GM12878 (cell line): ENCODE results near the gene DOC2B. TPM values are rescaled to one million over a fixed set of nuclear protein-coding genes. Genes with fewer than 3 reads are reported as not detected.

Experiments
- ATAC-seq: fragments of 200-7000 bp; cut with Tn5 transposase; 3 replicates; pipeline ENCODE4 v1.9.1; 2020; ENCODE audit warnings: mild to moderate bottlenecking, moderate library complexity
- BruUV-seq: library from RNA; stranded (reverse); fragments of 400-500 nt; replicated peaks from 2 replicates; lab custom pipeline; 2021; lab: Mats Ljungman, UMichigan
- CTCF ChIA-PET: fragments of 300-600 bp; sonication (Branson Sonifier 250); formaldehyde crosslinking; extraction: SDS; loops from one replicate; lab custom pipeline; 2021; ENCODE audit warnings: inconsistent platforms; lab: Yijun Ruan, JAX
- POLR2A ChIA-PET: fragments of 350-600 bp; formaldehyde crosslinking; extraction: SDS; loops from one replicate; lab custom pipeline; 2021; ENCODE audit warnings: inconsistent platforms; lab: Charles Lee
- RAD21 ChIA-PET: fragments of 300-600 bp; sonication (Branson Sonifier 250); formaldehyde crosslinking; loops from one replicate; lab custom pipeline; 2023; ENCODE audit warnings: antibody characterized with exemption; ENCODE audit not compliant: unreplicated experiment; lab: Charles Lee
- SMC1A ChIA-PET: fragments of 300-600 bp; sonication (Branson Sonifier 250); formaldehyde crosslinking; loops from one replicate; lab custom pipeline; 2023; ENCODE audit not compliant: unreplicated experiment, uncharacterized antibody; lab: Charles Lee
- DNase-seq: peaks from one replicate; pipeline ENCODE4 v3.0.0-alpha.2; 2011; ENCODE audit warnings: low read depth, low spot score
- FAIRE-seq: peaks from 3 replicates; lab custom pipeline; 2011; peaks lifted over from hg19 to GRCh38; lab: Jason Lieb, UNC
- H2AFZ ChIP-seq: 2 replicates; pipeline ENCODE4 v1.6.0; 2011; ENCODE audit warnings: low read depth, low read length, control low read depth; ENCODE audit not compliant: control insufficient read depth
- H3K27ac ChIP-seq: 2 replicates; pipeline ENCODE4 v1.5.1; 2011; ENCODE audit warnings: control low read depth; ENCODE audit not compliant: control insufficient read depth, insufficient read depth
- H3K27me3 ChIP-seq, 2 experiments: replicated peaks in 1 of 2; 2 replicates each; pipeline versions ENCODE4 v1.6.0 to v1.6.1; 2011; ENCODE audit warnings: low read length in 1 of 2; ENCODE audit not compliant: control insufficient read depth in 2 of 2, insufficient read depth in 2 of 2
- H3K36me3 ChIP-seq, 2 experiments: 2 replicates each; pipeline ENCODE4 v1.5.1; 2011; ENCODE audit warnings: low read length in 1 of 2; ENCODE audit not compliant: control insufficient read depth in 2 of 2, insufficient read depth in 2 of 2
- H3K4me1 ChIP-seq: 2 replicates; pipeline ENCODE4 v1.6.1; 2011; ENCODE audit warnings: mild to moderate bottlenecking, low read length, moderate library complexity, mixed read lengths; ENCODE audit not compliant: control insufficient read depth, insufficient read depth
- H3K4me2 ChIP-seq: 2 replicates; pipeline ENCODE4 v1.6.0; 2011; ENCODE audit warnings: control low read depth; ENCODE audit not compliant: control insufficient read depth, insufficient read depth
- H3K4me3 ChIP-seq: fragments of 200-600 bp; sonication (generic); 2 replicates; pipeline ENCODE4 v1.5.1; 2016
- H3K79me2 ChIP-seq: 2 replicates; pipeline ENCODE4 v1.6.0; 2011; ENCODE audit warnings: low read length; ENCODE audit not compliant: control insufficient read depth, insufficient read depth
- H3K9ac ChIP-seq: 2 replicates; pipeline ENCODE4 v1.8.0; 2011; ENCODE audit warnings: low read length, control low read depth, mixed read lengths; ENCODE audit not compliant: control insufficient read depth, insufficient read depth
- H3K9me3 ChIP-seq: replicated peaks from 3 replicates; pipeline ENCODE4 v1.5.1; 2011; ENCODE audit warnings: mild to moderate bottlenecking, low read length; ENCODE audit not compliant: control insufficient read depth, insufficient read depth
- H4K20me1 ChIP-seq: 2 replicates; pipeline ENCODE4 v1.6.0; 2011; ENCODE audit not compliant: control insufficient read depth, insufficient read depth
- ATF2 ChIP-seq: IDR thresholded peaks from 2 replicates; pipeline ENCODE4 v1.6.1; 2012; ENCODE audit warnings: low read length, inconsistent platforms
- CHD4 ChIP-seq: fragments of 200-600 bp; sonication (generic); IDR thresholded peaks from 2 replicates; pipeline ENCODE4 v1.6.1; 2016; ENCODE audit warnings: mild to moderate bottlenecking
- CREM ChIP-seq: IDR thresholded peaks from 2 replicates; pipeline ENCODE4 v1.6.1; 2014; ENCODE audit warnings: antibody characterized with exemption, low read depth
- MXI1 ChIP-seq: fragments of 150-350 bp; IDR thresholded peaks from 2 replicates; pipeline ENCODE4 v1.6.1; 2011; ENCODE audit warnings: low read depth, mild to moderate bottlenecking, inconsistent platforms, low read length, improper control_type of control experiment
- MYC ChIP-seq: IDR thresholded peaks from 2 replicates; pipeline ENCODE4 v1.6.1; 2011; ENCODE audit warnings: mild to moderate bottlenecking, low read length, moderate library complexity, inconsistent platforms; ENCODE audit not compliant: insufficient read depth, insufficient replicate concordance, insufficient read length, severe bottlenecking
- NFYB ChIP-seq: IDR thresholded peaks from 2 replicates; pipeline ENCODE4 v1.6.1; 2011; ENCODE audit warnings: low read depth, mild to moderate bottlenecking, low read length, improper control_type of control experiment, moderate library complexity; ENCODE audit not compliant: insufficient read depth
- PAX5 ChIP-seq: IDR thresholded peaks from 2 replicates; pipeline ENCODE4 v1.6.1; 2011; ENCODE audit warnings: low read depth, low read length, borderline replicate concordance
- TARDBP ChIP-seq: IDR thresholded peaks from 2 replicates; pipeline ENCODE4 v1.6.1; 2016; ENCODE audit warnings: borderline replicate concordance
- YY1 ChIP-seq: IDR thresholded peaks from 2 replicates; pipeline ENCODE4 v1.6.1; 2011; ENCODE audit warnings: low read depth, mild to moderate bottlenecking, low read length
- ZNF207 ChIP-seq: fragments of 450-650 bp; IDR thresholded peaks from 2 replicates; pipeline ENCODE4 v1.6.1; 2014; ENCODE audit warnings: antibody characterized with exemption, mild to moderate bottlenecking, borderline replicate concordance
- ZSCAN29 ChIP-seq: fragments of 450-650 bp; IDR thresholded peaks from 2 replicates; pipeline ENCODE4 v1.6.1; 2017; ENCODE audit warnings: mild to moderate bottlenecking, moderate library complexity
- WGBS: methylation state at CpG from one replicate; pipeline ENCODE4 v1.1.6; 2016; ENCODE audit warnings: low lambda C conversion rate; ENCODE audit not compliant: insufficient replicate concordance, insufficient coverage; ENCODE audit errors: missing lambda C conversion rate; 5-methylcytosine and 5-hydroxymethylcytosine counted together
- in situ Hi-C: fragments of 300-500 bp; cut with MboI; formaldehyde crosslinking; loops from 9 replicates; pipeline ENCODE4 v1.14.3; 2018; ENCODE audit warnings: mixed read lengths
- intact Hi-C: fragments of 100-400 bp; cut with micrococcal nuclease; formaldehyde crosslinking; loops from one replicate; pipeline ENCODE4 v1.14.2; 2022; ENCODE audit not compliant: unreplicated experiment
- polyA plus RNA-seq, 11 experiments: library from polyadenylated mRNA; depleted of rRNA in 4 of 11; unstranded in 6 of 11; stranded (reverse) in 5 of 11; fragments of >200 nt; fragmentation: Nextera tagmentation in 4 of 11; fragmentation: Illumina TruSeq in 1 of 11; extraction: Ambion mirVana in 4 of 11; extraction: Trizol in 1 of 11; gene quantifications; 1 replicate in 1 of 11; 2 replicates in 10 of 11; pipeline versions ENCODE4 v1.2.1 to v1.2.3, GENCODE V29; 2011 to 2016; ENCODE audit warnings: inconsistent platforms in 2 of 11, missing spikeins in 2 of 11, low read depth in 1 of 11
- total RNA-seq, 4 experiments: library from RNA; depleted of rRNA in 3 of 4; stranded (reverse); fragments of >200 nt in 3 of 4; fragmentation: Illumina TruSeq in 1 of 4; extraction: Trizol in 1 of 4; gene quantifications; 2 replicates each; pipeline versions ENCODE4 v1.2.1 to v1.2.3, GENCODE V29; 2013 to 2021

DOC2B gene
- total and polyA plus RNA-seq, 10 of the 15 experiments (the other 5 are each of a cell fraction or from before 2014, with no cell fraction given) = not detected

DNA sequence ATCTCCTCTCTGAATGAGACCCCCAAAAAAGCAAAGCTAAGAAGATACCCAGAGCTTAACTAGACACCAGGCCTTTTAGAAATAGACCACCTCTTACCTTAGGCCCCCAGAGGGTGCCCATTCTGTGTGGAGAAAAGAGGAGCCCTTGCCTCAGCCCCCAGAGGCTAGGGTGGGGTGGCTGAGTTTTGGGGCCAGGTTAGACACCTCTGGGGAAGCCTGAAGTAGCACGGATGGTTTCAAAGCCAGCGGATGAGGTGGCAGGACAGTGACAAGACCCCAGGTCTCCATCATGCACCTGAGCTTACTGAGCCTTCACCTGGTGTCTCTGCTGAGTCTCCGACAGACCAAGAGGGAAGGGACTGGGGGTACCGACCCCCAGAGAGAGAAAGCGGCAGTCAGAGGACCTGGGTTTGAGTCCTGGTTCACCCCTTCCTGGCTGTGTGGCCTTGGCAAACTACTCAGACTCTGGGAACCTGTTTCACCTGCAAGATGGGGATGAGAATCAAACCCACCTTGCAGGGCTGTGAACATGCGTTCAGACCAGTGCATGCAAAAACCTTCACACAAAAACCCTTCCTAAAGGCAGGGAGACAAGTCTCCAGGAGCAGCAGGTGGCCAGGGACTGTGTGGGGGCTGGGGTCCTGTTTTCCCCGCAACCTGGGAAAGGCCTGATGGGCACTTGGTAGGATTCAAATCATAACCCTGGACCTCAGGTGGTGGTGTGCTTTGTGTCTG is 36.3 kb downstream of the DOC2B start:
- BruUV-seq = no TSS peak
- Histone ChIP-seq H3K27me3 (no peaks in the 10 kb centered on the region), H3K36me3 (no peaks in the 10 kb centered on the region), H4K20me1 (no peaks in the 10 kb centered on the region)
- SMC1A ChIA-PET = no interaction called here
- POLR2A ChIA-PET = no interaction called here
- RAD21 ChIA-PET = interaction anchor here (1.5 kb wide), 1 partner anchor 267 kb away, joined by 3 read pairs; no protein-coding TSS in a partner anchor
- TF ChIP-seq NFYB = no peak
- no peak for TF ChIP-seq MYC
- no peak for TF ChIP-seq ZNF207
- TF ChIP-seq PAX5 = no peak
- TF ChIP-seq ZSCAN29 = no peak
- no peak for TF ChIP-seq CHD4
- TF ChIP-seq MXI1 = no peak
- TF ChIP-seq YY1 = no peak
- TF ChIP-seq ATF2 = no peak
- TF ChIP-seq CREM = no peak
- TF ChIP-seq TARDBP = no peak
- TF ChIP-seq, all 136 proteins: peak for 0
- ATAC-seq (no peak), FAIRE-seq (no peak), DNase-seq (no peak)
- intact Hi-C loops = loop anchor here (5.0 kb wide), 1 partner anchor 162 kb away; no protein-coding TSS in a partner anchor
- Histone ChIP-seq H3K79me2 (no peaks in the 10 kb centered on the region), H3K27ac (no peak overlapping the region), H2AFZ (no peak overlapping the region), H3K4me1 (no peaks in the 10 kb centered on the region), H3K9me3 (no peaks in the 10 kb centered on the region), H3K9ac (no peak overlapping the region), H3K4me2 (no peak overlapping the region), H3K4me3 (no peak overlapping the region)
- in situ Hi-C loops = loop anchor here (5.0 kb wide), 1 partner anchor 247 kb away; no protein-coding TSS in a partner anchor
- CTCF ChIA-PET = interaction anchor here (0.9 to 1.3 kb wide), 3 partner anchors 163 to 267 kb away, joined by 3 to 4 read pairs (median 3); no protein-coding TSS in a partner anchor
- WGBS = 26% methylated on average over 7 of the region's 7 CpGs
